ENCODE data around the gene ERCC1. TPM values are rescaled to one million over a fixed set of nuclear protein-coding genes. Genes with fewer than 3 reads are reported as not detected.
"Not testable (repeated sequence)": the region's sequence is repeated elsewhere in the genome, so short reads cannot be mapped to it uniquely, and the experiment has no call there.

ERCC1 gene
- total RNA-seq, 3 donors from 2014 or later = 37.7 to 51.2 (median 46.6) TPM

GRCh38 chr19:45419396-45419795, 4.3 kb downstream of the ERCC1 start:
- peaks cover 6% of the 10 kb centered on the region for H3K4me1 ChIP-seq (ENCODE audit: low read depth)
- ATAC-seq (no peak), DNase-seq (no peak)
- no peaks in the 10 kb centered on the region for H3K9me3 ChIP-seq
- no peaks in the 10 kb centered on the region for H3K36me3 ChIP-seq (ENCODE audit: low read depth)
- intact Hi-C loops (cut with DNase I, micrococcal nuclease) = no loop called here
- TF ChIP-seq, protein P1, sequence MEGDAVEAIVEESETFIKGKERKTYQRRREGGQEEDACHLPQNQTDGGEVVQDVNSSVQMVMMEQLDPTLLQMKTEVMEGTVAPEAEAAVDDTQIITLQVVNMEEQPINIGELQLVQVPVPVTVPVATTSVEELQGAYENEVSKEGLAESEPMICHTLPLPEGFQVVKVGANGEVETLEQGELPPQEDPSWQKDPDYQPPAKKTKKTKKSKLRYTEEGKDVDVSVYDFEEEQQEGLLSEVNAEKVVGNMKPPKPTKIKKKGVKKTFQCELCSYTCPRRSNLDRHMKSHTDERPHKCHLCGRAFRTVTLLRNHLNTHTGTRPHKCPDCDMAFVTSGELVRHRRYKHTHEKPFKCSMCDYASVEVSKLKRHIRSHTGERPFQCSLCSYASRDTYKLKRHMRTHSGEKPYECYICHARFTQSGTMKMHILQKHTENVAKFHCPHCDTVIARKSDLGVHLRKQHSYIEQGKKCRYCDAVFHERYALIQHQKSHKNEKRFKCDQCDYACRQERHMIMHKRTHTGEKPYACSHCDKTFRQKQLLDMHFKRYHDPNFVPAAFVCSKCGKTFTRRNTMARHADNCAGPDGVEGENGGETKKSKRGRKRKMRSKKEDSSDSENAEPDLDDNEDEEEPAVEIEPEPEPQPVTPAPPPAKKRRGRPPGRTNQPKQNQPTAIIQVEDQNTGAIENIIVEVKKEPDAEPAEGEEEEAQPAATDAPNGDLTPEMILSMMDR (IDR thresholded peaks at IDR 0.05) = no peak
- H3K4me3 ChIP-seq = no peak overlapping the region

DNA sequence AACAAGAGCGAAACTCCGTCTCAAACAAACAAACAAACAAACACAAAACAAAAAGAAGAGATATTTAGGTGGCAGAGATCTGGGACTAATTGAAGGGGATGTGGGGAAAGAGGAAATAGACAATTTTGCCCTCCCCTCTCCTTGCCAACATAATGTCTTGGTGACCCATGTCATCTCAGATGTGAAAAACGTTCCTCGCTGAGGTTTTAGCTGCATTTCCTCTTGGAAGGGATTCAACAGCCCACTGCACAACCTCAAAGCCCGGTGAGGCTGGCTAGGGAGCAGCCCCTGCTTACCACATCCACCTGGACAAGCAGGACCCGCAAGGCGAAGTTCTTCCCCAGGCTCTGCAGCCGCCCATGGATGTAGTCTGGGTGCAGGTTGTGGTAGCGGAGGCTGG, 4.9 kb downstream of the ERCC1 start:
- H3K4me1 ChIP-seq (ENCODE audit: low read depth) = peaks cover 6% of the 10 kb centered on the region
- intact Hi-C loops (cut with DNase I, micrococcal nuclease) = no loop called here
- H3K9me3 ChIP-seq = no peaks in the 10 kb centered on the region
- ATAC-seq (no peak), DNase-seq (no peak)
- TF ChIP-seq, protein P1 (IDR thresholded peaks at IDR 0.05) = no peak
- no peaks in the 10 kb centered on the region for H3K36me3 ChIP-seq (ENCODE audit: low read depth)
- no peak overlapping the region for H3K4me3 ChIP-seq

GRCh38 chr19:45417151-45417550, 6.6 kb downstream of the ERCC1 start:
- ATAC-seq (no peak), DNase-seq (no peak)
- no peaks in the 10 kb centered on the region for H3K4me1 ChIP-seq (ENCODE audit: low read depth)
- no peak overlapping the region for H3K4me3 ChIP-seq
- intact Hi-C loops (cut with DNase I, micrococcal nuclease) = no loop called here
- H3K36me3 ChIP-seq (ENCODE audit: low read depth) = no peaks in the 10 kb centered on the region
- TF ChIP-seq, protein P1 (IDR thresholded peaks at IDR 0.05) = no peak
- no peaks in the 10 kb centered on the region for H3K9me3 ChIP-seq

DNA sequence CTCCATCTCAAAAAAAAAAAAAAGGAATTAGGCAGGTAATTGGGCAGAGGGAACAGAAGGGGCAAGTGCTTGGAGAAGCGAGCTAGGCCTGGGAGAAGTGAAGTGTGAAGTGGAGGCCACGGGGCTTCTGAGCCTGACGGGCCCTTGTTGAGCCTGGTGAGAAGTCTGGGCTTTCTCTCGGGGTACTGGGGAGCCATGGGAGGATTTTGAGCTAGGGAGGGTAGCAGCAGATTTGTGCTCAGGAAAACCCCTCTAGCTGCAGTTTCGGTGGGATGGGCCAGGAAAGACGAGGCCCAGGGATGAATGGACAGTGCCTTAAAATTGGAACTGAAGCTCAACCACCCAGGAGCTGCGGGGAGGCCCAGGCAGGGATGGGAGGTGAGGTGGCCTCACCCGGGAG, 9.2 kb downstream of the ERCC1 start:
- DNase-seq (no peak), ATAC-seq (no peak)
- TF ChIP-seq, protein P1 (IDR thresholded peaks at IDR 0.05) = no peak
- H3K4me1 ChIP-seq (ENCODE audit: low read depth) = no peaks in the 10 kb centered on the region
- no peaks in the 10 kb centered on the region for H3K9me3 ChIP-seq
- H3K36me3 ChIP-seq (ENCODE audit: low read depth) = no peaks in the 10 kb centered on the region
- intact Hi-C loops (cut with DNase I, micrococcal nuclease) = no loop called here
- no peak overlapping the region for H3K4me3 ChIP-seq

DNA sequence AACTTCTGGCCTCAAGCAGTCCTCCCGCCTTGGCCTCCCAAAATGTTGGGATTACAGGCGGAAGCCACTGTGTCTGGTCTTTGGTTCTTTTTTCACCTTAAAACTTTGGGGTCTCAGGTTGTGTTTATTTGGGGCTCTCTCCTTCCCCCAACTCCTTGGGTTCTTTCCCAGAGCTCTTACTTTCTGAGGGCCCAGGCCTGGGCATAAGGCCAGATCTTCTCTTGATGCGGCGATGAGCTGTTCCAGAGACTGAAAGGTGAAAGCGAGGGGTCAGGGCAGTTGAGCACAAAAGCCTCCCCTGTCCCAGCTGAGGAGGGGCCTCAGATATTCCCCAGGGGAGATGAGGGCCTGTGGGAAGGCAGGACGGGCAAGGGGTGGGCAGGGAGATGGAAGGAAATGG, 10.2 kb downstream of the ERCC1 start:
- H3K9me3 ChIP-seq = no peaks in the 10 kb centered on the region
- TF ChIP-seq, protein P1 (IDR thresholded peaks at IDR 0.05) = no peak
- no peak overlapping the region for H3K4me3 ChIP-seq
- DNase-seq (no peak), ATAC-seq (no peak)
- intact Hi-C loops (cut with DNase I, micrococcal nuclease) = no loop called here
- H3K4me1 ChIP-seq (ENCODE audit: low read depth) = no peaks in the 10 kb centered on the region
- H3K36me3 ChIP-seq (ENCODE audit: low read depth) = no peaks in the 10 kb centered on the region

DNA sequence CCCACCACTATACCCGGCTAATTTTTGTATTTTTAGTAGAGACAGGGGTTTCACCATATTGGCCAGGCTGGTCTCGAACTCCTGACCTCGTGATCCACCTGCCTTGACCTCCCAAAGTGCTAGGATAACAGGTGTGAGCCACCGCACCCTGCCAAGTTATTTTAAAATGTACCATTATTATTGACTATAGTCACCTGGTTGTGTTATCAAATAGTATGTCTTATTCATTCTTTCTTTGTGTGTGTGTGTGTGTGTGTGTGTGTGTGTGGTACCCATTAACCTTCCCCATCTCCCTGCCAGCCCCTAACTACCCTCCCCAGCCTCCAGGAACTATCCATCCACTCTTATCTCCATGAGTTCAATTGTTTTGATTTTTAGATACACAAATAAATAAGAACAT, 13.4 kb downstream of the ERCC1 start:
- H3K36me3 ChIP-seq (ENCODE audit: low read depth); H3K9me3 ChIP-seq; intact Hi-C loops (cut with DNase I, micrococcal nuclease); ATAC-seq; H3K4me3 ChIP-seq; DNase-seq; H3K4me1 ChIP-seq (ENCODE audit: low read depth): not testable (repeated sequence)

All from mucosa of descending colon (tissue), 3 donors.